GDM1 (cell line): Measurements from ENCODE around the gene PRMT5.

Experiments
- DNase-seq: peaks from one replicate; lab custom pipeline; 2025; lab: John Stamatoyannopoulos, UW

PRMT5 gene

GRCh38 chr14:22875748-22876319, 53.3 kb downstream of the PRMT5 start:
- no peak for DNase-seq

GRCh38 chr14:22875003-22875747, 54.0 kb downstream of the PRMT5 start:
- DNase-seq: no peak

- no peak for DNase-seq
These were observed 56.2 kb downstream of the PRMT5 start for GRCh38 chr14:22872833-22873520.

- DNase-seq: peak; percentile 55
These were observed 56.9 kb downstream of the PRMT5 start for GRCh38 chr14:22872033-22872832.

GRCh38 chr14:22871224-22872032, 57.7 kb downstream of the PRMT5 start, which contains the start of gene LRP10:
LRP10 (plus strand) TSS chr14:22871740; CDS start chr14:22872304, 564 bp downstream.
- peak; percentile 81 for DNase-seq

GRCh38 chr14:22870811-22871223, 58.4 kb downstream of the PRMT5 start:
- DNase-seq: no peak
